DMS53 (cell line): Measurements from ENCODE around the gene WWOX.
"Not testable (repeated sequence)": the region's sequence is repeated elsewhere in the genome, so short reads cannot be mapped to it uniquely, and the experiment has no call there.

Source experiments
- DNase-seq: peaks from one replicate; lab custom pipeline; 2025; lab: John Stamatoyannopoulos, UW

WWOX gene

GRCh38 chr16:78684655-78685375 is 585.4 kb downstream of the WWOX start:
- DNase-seq = peak; percentile 1

GRCh38 chr16:78686601-78687000 is 587.1 kb downstream of the WWOX start:
- DNase-seq = no peak

DNA sequence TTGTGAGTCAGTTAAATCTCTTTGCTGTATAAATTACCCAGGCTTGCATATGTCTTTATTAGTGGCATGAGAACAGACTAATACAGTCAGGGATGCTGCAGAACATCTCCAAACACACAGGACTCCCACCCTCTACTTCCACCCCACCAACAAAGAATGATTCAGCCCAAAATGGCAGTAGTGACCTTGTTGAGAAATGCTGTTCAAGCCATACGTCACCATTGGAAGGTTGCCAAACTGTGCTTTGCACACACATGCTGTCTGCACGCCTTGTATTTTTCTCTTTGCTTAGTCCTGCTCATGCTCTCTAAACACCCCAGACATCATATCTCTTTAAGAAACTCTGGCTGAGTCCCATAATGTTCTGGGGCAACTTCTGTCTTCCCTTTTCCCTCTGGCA is 589.6 kb downstream of the WWOX start:
- DNase-seq = peak; percentile 18

DNA sequence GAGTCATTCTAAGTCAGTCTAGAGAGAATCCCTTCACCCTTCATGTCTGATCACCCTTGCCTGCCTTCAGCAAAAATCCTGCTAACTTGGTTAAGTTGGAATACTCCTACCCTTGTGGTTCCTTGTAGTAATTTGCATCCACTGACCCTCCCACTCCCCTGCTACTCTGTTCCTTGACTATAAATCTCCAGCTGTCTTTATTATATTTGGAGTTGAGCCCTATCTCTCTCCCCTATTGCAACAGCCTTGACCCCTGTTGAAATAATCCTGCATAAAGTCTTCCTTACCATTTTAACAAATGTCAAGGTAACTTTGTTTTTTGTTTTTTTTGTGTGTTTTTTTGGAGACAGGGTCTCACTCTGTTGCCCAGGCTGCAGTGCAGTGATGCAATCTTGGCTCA is 590.1 kb downstream of the WWOX start:
- DNase-seq = no peak

GRCh38 chr16:78690510-78690909 is 591.1 kb downstream of the WWOX start:
- no peak for DNase-seq

- not testable (repeated sequence) for DNase-seq
These were observed 592.3 kb downstream of the WWOX start for GRCh38 chr16:78691746-78692145.

- no peak for DNase-seq
These were observed 594.0 kb downstream of the WWOX start for GRCh38 chr16:78693496-78693895.

DNA sequence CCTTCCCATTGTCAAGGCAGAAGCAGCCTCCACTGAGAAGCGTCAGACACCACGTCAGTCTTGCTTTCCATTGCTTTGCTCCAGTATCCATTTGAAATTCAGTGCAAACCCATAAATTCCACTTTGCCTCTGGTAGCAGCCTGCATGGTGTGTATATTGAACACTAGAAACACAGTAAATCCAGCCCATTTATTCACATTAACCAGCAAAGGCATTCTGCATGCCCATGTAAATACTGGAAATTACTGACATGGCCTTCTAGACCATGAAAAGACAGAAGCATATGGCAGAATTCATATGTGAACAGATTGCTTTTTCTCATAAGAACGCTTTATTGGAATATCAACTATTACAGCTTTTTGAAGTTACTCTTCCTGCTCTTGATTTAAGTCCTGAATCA is 595.0 kb downstream of the WWOX start:
- no peak for DNase-seq

DNA sequence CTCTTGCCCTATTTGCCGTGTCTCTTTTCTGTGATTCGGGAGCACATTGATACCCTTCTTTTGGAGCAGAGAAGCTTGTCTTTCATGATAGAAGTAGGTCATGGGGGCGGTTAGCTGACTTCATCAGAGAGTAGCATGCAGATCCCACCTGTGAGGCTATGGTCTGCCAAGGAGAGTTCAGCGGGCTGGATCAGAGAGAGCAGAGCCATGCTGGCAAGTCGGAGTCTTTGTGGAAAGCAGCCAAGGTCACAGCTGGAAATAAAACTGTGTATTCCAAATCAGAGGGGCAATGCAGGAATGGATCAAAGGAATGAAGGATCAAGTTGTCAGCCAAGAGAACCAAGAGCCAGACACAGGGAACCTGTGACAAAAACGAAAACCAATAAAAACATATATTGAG is 595.9 kb downstream of the WWOX start:
- no peak for DNase-seq

DNA sequence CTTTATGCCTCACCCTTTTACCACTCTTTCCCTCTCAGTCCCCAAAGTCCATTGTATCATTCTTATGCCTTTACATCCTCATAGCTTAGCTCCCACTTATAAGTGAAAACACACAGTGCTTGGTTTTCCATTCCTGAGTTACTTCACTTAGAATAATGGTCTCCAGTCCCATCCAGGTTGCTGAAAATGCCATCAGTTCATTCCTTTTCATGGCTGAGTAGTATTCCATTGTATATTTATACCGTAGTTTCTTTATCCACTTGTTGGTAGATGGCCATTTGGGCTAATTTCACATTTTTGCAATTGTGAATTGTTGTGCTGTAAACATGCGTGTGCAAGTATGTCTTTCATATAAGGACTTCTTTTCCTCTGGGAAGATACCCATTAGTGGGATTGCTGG is 597.3 kb downstream of the WWOX start:
- no peak for DNase-seq

DNA sequence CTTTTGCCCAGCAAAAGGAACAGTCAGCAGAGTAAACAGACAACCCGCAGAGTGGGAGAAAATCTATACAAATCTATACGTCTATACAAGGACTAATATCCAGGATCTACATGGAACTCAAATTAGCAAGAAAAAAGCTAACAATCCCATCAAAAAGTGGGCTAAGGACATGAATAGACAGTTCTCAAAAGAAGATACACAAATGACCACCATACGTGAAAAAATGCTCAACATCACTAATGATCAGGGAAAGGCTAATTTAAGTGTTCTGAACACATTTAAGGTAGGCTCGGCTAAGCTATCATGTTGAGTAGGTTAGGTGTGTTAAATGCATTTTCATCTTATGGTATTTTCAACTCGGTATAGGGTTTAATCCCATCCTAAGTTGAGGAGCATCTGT is 598.0 kb downstream of the WWOX start:
- no peak for DNase-seq

GRCh38 chr16:78703936-78704335 is 604.5 kb downstream of the WWOX start:
- DNase-seq = no peak

GRCh38 chr16:78704416-78704815 is 605.0 kb downstream of the WWOX start:
- no peak for DNase-seq

DNA sequence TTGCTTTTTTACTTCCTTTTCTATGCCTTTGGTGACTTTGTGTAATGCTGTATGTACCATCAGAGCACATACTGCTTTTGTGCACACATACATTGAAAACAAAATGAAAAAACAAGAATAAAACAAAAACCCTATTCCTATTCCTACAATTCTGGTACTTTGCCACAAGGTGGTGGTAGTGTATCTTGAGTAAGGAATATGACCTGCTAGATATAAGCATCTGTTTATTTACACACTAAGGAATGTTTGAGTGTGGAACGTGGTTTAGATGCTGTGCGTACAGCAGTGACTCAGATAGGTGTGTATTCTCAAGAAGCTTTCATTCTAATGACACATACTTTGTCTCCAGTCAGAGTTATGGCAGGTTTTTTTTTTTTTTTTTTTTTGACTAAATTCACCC is 606.2 kb downstream of the WWOX start:
- peak; percentile 82 for DNase-seq

DNA sequence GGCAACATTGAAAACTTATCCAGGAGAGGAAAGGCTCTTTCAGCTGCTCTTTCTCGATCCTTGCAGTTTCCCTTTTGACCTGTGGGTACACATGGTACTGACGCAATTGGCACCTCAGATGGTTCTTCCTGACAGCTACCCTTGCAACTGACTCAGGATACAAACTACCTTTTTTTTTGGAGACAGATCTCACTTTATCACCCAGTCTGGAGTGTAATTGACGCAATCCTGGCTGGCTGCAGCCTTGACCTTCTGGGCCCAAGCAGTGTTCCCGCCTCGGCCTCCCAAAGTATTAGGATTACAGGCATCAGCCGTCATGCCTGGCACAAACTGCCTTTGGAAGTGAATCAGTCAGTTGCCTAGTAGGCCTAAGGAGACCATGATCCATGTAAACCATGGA is 607.2 kb downstream of the WWOX start:
- no peak for DNase-seq

DNA sequence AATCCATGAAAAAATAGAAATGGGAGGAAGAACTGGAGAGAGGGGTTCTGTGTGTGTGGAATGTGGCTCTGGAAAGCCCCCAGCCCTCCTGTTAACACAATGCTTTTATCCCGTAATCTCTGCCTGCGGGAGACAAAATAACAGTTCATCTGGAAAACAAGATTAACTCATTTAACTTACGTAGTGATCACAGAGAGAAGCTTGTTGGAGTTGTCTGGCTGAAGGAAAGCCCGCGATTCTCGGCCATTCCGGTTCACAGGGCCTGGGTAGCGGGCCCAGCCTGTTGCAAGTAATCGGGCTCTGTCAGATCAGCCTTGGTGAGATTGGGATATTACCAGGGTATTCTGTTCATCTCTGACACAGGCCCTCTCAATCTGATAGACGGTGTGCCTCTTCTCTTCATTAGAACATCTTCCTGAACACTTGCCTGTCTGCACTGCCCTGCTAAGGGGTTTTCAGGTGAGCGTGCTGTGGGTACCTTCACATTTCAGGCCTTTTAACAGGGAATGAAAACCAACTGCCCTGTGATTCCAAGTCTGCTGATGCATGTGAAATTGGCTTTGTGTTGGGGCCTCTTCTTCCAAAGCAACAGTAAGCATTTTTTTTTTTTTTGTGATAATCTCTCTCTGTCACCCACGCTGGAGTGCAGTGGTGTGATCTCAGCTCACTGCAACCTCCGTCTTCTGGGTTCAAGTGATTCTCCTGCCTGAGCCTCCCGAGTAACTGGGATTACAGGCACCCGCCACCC is 609.9 kb downstream of the WWOX start:
- DNase-seq = no peak

DNA sequence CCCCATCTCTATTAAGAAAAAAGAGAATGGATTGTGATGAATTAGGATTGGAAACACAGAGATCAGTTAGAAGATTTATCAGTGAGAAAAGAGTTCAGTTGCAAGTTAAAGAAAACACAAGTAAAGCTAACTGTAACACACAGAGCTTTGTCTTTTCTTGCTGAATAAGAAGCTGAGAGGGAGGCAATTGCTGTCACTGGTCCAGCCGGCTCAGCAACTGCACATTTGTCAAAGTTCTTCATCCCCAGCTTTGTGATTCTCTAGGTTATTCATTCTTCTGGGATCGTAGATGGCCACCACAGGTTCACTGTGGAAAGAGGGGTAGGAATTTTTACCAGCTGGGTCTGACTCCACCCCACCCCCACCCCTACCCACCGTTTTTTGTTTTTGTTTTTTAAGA is 615.7 kb downstream of the WWOX start:
- no peak for DNase-seq

DNA sequence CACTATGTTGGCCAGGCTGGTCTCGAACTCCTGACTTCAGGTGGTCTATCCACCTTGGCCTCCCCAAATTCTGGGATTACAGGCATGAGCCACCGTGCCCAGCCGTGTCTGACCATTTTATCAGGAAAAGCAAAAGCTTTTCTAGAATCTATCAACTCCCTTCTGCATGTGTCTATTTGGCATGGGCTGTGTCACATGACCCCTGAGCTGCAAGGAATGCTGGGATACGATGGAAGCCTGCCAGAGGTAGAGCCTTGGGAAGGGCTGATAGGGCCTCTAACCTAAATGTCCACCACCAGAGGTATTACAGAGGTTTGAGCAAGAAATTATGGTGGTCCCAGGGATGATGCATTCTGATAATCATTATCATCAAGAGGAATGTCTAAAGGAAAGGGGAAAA is 616.2 kb downstream of the WWOX start:
- no peak for DNase-seq

DNA sequence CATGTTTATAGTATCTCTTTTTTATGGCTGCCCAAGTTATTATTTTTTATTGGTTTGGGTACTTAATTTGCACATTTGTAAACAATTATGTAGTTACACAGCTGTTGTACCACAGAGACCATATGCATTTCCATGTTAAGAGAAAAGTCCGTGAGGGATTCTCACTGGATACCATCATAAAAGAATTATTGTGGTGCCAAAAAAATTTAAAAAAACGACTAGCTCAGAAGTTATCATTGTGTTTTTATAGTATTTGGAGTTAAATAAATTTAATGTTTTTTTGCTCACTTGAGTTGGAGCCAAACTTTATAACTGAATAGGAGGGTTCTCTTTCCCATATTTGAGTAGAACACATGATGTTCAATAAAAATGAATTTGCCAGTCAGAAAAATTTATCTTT is 618.7 kb downstream of the WWOX start:
- DNase-seq = no peak

DNA sequence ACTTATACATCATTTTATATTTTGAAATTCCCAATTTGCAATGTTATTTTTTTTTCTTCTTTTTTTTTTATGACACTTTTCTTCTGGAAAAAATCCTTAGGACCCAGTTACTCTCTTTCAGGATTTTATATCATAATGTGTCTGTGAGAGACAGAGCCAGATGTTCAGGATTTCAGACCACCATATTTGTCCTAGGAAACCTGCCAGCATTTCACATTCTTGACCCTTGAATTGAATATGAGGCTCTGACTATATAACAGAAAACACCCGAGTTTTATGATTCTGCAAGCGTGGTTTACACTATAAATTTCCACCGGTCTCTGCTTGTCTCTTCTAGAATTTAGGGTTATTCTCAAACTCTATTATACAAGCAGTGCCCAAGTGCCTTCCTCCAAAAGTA is 621.0 kb downstream of the WWOX start:
- DNase-seq = no peak

GRCh38 chr16:78727536-78727935 is 628.1 kb downstream of the WWOX start:
- DNase-seq = peak; percentile 11

GRCh38 chr16:78729687-78730086 is 630.2 kb downstream of the WWOX start:
- DNase-seq = no peak

GRCh38 chr16:78731785-78732184 is 632.3 kb downstream of the WWOX start:
- DNase-seq = no peak

DNA sequence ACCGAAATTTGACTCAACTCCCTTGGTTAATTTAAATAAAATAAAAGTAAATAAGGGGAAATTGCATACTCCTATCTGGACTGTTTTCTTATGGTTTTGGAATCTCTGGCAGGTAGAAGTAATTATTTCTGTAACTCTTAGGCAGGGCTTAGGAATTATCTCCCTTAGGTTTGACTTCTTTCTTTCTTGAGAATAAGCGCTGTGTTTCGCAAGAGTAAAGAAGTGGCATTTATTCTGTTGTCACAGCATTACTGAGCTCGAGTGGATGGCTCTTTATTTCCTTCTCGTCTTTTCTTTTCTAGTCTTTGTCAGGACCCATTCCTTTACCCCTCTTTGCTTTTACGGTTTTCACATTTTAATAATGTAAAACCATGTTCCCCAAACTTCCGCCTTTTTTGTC is 633.2 kb downstream of the WWOX start:
- no peak for DNase-seq
